ENCODE data around the gene ADGRV1.

The ADGRV1 gene

DNA sequence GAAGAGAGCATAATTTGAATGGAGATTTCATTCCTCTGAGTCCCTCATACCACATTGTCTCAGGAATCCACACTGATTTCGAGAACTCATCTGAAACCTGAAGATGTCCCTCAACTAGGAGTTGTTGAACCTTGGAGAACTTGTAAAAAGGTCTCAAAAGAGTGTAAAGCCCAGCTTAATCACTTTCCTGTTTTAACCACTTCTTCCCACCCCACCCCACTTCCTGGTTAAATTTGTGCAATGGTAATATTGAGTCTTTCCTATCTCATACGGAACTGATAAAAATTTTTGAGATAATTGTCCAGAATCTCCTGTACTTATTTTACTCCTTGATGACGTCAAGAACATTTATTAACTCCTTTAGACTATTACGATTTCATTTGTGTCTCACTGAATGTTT is 583.8 kb downstream of the ADGRV1 start:
- Mint-ChIP-seq H3K9me3 (ENCODE audit: low read depth) (no peaks in the 10 kb centered on the region), H3K36me3 (no peaks in the 10 kb centered on the region), H3K4me1 (ENCODE audit: low read depth) (no peaks in the 10 kb centered on the region), H3K27me3 (no peaks in the 10 kb centered on the region), H3K27ac (no peak overlapping the region), H3K4me3 (no peak overlapping the region)

DNA sequence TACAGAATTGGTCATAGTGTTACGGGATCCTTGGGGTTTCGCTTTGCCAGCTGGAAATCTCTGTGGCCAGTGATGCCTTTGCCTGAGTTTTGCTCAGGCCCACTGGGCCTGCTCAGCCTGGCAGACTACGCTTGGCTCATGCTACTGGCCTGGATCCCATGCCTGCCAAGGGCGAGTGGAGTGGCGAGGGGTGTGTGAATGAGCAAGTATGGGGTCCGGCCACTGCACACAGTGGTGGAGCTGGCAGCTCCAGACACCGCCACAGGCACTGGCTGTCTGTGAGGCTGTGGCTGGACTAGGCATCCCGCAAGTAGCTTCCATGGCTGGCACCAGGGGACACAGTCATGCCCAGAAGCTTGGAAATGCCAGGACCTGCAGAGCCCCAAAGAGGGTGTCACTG is 584.2 kb downstream of the ADGRV1 start:
- Mint-ChIP-seq H3K27ac (no peak overlapping the region), H3K9me3 (ENCODE audit: low read depth) (no peaks in the 10 kb centered on the region), H3K27me3 (no peaks in the 10 kb centered on the region), H3K4me1 (ENCODE audit: low read depth) (no peaks in the 10 kb centered on the region), H3K4me3 (no peak overlapping the region), H3K36me3 (no peaks in the 10 kb centered on the region)

DNA sequence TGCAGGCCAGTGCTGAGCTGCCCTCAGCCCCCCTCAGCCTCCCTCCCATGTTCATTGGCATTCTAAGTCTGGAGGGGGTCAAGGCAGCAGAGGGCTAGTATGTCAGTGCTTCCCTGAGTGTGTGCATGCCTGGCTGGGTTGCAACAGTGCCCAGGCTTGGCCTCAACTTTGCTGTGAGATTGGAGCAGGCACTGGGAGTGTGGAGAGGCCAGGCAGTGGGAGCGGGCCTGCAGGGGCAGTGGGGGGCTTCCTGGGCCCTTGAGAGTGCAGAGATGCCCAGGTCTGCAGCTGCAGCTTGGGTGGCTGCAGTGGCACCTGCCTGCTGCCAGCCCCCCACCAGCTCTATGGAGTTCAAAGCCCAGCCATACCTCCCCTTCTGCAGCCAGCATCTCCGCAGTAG is 585.2 kb downstream of the ADGRV1 start:
- H3K4me3 Mint-ChIP-seq, result no peak overlapping the region
- H3K9me3 Mint-ChIP-seq (ENCODE audit: low read depth), result no peaks in the 10 kb centered on the region
- H3K36me3 Mint-ChIP-seq, result no peaks in the 10 kb centered on the region
- no peaks in the 10 kb centered on the region for H3K27me3 Mint-ChIP-seq
- H3K27ac Mint-ChIP-seq, result no peak overlapping the region
- no peaks in the 10 kb centered on the region for H3K4me1 Mint-ChIP-seq (ENCODE audit: low read depth)

DNA sequence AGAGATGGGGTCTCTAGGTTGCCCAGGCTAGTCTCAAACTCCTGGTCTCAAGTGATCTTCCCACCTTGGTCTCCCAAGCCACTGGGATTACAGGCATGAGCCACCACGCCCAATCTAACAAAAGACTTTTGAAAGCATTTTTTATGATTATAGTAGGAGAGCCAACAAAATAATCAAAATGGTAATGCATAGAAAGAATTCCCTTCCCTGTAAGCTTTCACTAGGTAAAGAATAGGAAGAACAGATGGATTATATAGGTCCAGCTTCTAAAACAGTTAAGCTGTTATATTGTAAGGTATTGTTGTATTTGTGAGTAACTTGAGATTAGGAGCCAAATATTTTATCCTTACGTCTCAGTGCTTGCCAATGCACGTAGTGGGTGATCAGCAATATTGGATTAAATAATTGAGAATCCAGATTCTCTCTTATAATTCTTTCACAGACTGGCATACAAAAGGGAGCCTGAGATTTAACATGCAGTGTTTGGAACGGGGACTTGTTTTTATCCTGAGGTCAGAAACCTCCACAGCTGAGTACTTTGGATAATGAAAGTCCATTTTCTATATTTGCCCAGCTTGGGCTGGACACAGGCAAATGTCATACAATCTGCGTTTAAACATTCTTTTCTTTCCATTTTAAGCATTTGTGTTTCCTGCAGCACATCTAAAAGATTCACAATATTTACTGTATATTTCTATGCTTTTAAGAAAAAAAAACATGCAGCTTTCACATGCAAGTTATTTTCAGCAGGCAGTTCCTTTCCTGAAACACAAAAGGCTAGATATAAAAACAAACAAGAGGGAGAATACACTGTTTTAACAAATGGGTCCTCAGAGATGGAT is 586.1 kb downstream of the ADGRV1 start:
- no peaks in the 10 kb centered on the region for H3K4me1 Mint-ChIP-seq (ENCODE audit: low read depth)
- no peak overlapping the region for H3K27ac Mint-ChIP-seq
- H3K27me3 Mint-ChIP-seq, result no peaks in the 10 kb centered on the region
- no peak overlapping the region for H3K4me3 Mint-ChIP-seq
- no peaks in the 10 kb centered on the region for H3K9me3 Mint-ChIP-seq (ENCODE audit: low read depth)
- no peaks in the 10 kb centered on the region for H3K36me3 Mint-ChIP-seq

DNA sequence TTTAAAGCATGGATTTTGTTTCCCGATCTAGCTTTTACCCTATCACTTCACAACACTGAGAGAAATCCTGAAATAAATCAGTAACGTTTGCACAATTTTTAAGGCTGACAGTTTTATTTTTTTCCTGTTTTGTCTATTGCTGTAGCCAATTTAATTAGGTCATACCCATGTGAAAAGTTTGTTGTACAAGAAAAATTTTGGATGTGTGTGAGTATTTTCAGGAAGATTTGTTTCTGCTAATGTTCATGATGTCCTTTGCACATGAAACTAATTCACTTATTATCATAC is 586.7 kb downstream of the ADGRV1 start:
- peaks cover 2% of the 10 kb centered on the region for H3K27me3 Mint-ChIP-seq
- H3K4me3 Mint-ChIP-seq, result no peak overlapping the region
- peaks cover 2% of the 10 kb centered on the region for H3K36me3 Mint-ChIP-seq
- H3K9me3 Mint-ChIP-seq (ENCODE audit: low read depth), result no peaks in the 10 kb centered on the region
- no peak overlapping the region for H3K27ac Mint-ChIP-seq
- H3K4me1 Mint-ChIP-seq (ENCODE audit: low read depth), result peaks cover 3% of the 10 kb centered on the region

DNA sequence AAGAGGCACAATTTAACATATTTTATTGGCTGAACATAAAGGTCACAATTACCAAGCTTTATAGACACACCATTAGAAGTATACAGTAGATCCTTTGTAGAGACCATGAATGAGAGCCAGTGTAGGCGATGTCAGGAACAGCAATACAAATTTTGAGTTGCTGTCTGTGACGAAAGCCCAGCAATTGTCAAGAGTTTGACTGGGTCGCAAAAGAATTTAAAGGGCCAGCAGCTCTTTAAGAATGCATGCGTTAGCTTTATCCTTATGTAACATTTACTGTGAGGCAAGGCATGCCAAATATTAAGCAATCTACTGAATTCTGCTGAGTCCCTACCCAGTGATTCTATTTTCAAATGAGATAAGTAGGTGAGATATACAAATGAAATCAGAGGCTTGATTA is 587.6 kb downstream of the ADGRV1 start:
- Mint-ChIP-seq H3K4me1 (ENCODE audit: low read depth) (peaks cover 4% of the 10 kb centered on the region), H3K9me3 (ENCODE audit: low read depth) (no peaks in the 10 kb centered on the region), H3K27me3 (peaks cover 3% of the 10 kb centered on the region), H3K27ac (no peak overlapping the region), H3K36me3 (peaks cover 2% of the 10 kb centered on the region), H3K4me3 (no peak overlapping the region)

DNA sequence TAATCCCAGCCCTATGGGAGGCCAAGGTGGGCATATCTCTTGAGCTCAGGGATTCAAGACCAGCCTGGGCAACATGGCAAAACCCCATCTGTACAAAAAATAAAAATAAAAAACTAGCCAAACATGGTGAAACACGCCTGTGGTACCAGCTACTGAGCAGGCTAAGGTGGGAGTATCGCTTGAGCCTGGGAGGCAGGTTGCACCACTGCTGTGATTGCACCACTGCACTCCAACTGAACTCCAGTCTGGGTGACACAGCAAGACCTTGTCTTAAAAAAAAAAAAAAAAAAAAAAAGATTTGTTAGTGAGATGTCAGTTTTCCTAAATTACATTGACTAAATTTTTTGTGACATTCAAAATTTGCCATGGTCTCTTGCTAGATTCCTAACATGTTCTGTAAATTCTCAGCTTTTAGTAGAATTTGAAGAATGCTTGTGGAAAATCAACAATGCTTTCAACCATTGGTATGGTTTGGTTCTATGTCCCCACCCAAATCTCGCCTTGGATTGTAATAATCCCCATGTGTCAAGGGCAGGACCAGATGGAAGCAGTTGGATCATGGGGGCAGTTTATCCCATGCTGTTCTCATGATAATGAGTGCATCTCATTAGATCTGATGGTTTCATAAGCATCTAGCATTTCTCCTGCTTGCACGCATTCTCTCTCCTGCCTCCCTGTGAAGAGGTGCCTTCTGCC is 588.5 kb downstream of the ADGRV1 start:
- H3K27me3 Mint-ChIP-seq, result peaks cover 3% of the 10 kb centered on the region
- no peak overlapping the region for H3K27ac Mint-ChIP-seq
- H3K4me1 Mint-ChIP-seq (ENCODE audit: low read depth), result peaks cover 4% of the 10 kb centered on the region
- H3K36me3 Mint-ChIP-seq, result peaks cover 2% of the 10 kb centered on the region
- no peak overlapping the region for H3K4me3 Mint-ChIP-seq
- no peaks in the 10 kb centered on the region for H3K9me3 Mint-ChIP-seq (ENCODE audit: low read depth)

DNA sequence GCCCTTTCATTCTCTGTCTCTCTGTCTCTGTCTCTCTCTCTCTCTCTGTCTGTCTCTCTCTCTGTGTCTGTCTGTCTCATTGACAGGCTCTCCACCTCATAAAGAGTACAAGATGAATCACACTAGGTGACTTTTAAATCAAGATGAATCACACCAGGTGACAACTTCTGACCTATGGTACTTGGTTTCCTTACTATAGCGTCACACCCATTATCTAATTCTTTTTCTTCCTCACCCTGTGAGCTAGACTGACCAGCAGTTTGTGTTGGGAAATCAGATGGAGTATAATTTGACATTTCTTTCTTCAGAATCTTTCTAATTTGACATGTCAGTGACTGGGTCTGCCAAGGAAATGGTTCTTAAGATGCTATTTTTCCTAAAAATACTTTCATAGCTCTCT is 591.6 kb downstream of the ADGRV1 start:
- H3K9me3 Mint-ChIP-seq (ENCODE audit: low read depth), result no peaks in the 10 kb centered on the region
- peaks cover 4% of the 10 kb centered on the region for H3K4me1 Mint-ChIP-seq (ENCODE audit: low read depth)
- H3K4me3 Mint-ChIP-seq, result no peak overlapping the region
- peaks cover 3% of the 10 kb centered on the region for H3K27me3 Mint-ChIP-seq
- H3K36me3 Mint-ChIP-seq, result peaks cover 2% of the 10 kb centered on the region
- no peak overlapping the region for H3K27ac Mint-ChIP-seq

DNA sequence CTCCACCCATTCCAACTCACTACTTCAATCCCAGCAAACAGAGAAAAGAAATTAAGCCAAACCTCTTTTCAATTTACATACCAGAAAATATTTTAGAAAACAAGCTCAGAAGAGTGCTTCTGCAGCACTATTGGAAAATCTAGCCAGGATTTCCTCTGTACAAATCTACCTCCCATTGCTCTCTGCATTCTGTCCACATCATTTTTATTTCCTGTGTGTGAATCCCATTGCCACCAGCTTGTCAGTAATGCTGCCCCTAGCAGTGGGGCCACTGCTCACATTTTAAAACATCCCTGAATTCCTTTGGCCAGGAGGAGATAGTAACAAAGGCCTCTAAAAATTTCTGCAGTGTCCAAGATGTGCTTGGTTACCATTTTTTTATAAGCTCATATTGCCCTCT is 592.0 kb downstream of the ADGRV1 start:
- peaks cover 2% of the 10 kb centered on the region for H3K36me3 Mint-ChIP-seq
- H3K27ac Mint-ChIP-seq, result no peak overlapping the region
- H3K4me1 Mint-ChIP-seq (ENCODE audit: low read depth), result peaks cover 4% of the 10 kb centered on the region
- no peaks in the 10 kb centered on the region for H3K9me3 Mint-ChIP-seq (ENCODE audit: low read depth)
- no peak overlapping the region for H3K4me3 Mint-ChIP-seq
- H3K27me3 Mint-ChIP-seq, result peaks cover 3% of the 10 kb centered on the region

DNA sequence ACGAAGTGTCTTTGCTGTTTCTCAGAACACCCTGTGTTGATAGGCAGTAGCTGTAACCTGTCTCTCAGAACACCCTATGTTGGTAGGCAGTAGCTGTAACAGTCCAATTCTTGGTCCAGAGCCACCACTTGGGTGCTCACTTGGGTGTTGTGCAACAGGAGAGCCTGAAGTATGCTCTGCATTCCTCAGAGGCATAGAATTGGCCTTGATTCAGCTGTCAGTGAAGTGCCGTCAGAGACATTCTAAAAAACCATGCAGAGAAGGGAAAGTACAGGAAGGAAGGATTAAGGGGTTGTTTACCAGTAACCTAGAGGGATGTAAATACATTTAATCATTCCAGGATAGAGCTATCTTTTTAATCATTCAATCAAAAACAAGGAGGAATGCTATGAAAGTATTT is 593.4 kb downstream of the ADGRV1 start:
- no peak overlapping the region for H3K4me3 Mint-ChIP-seq
- peaks cover 3% of the 10 kb centered on the region for H3K27me3 Mint-ChIP-seq
- no peaks in the 10 kb centered on the region for H3K9me3 Mint-ChIP-seq (ENCODE audit: low read depth)

DNA sequence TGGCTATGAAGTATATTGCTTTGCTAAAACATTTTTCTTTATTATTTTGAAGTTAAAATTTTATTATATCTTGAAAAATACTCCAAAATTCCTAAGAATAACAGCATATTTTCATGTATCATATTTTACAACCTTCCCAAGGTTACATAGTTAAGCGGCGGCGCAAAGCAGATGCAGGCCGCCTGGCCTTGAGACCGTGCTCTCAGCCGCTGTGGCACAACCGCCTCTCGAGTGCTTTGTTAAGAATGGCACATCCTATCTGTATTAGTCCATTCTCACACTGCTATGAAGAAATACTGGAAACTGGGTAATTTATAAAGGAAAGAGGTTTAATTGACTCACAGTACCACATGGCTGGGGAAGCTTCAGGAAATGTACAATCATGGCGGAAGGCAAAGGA is 595.7 kb downstream of the ADGRV1 start:
- Mint-ChIP-seq H3K4me1 (ENCODE audit: low read depth) (peaks cover 4% of the 10 kb centered on the region), H3K27me3 (peaks cover 3% of the 10 kb centered on the region), H3K9me3 (ENCODE audit: low read depth) (no peaks in the 10 kb centered on the region), H3K27ac (no peak overlapping the region), H3K4me3 (no peak overlapping the region), H3K36me3 (peaks cover 2% of the 10 kb centered on the region)

More for the DNA sequence above, 593.4 kb downstream of the ADGRV1 start:
- H3K4me1 Mint-ChIP-seq (ENCODE audit: low read depth), result peaks cover 4% of the 10 kb centered on the region
- H3K27ac Mint-ChIP-seq, result no peak overlapping the region
- H3K36me3 Mint-ChIP-seq, result peaks cover 2% of the 10 kb centered on the region

DNA sequence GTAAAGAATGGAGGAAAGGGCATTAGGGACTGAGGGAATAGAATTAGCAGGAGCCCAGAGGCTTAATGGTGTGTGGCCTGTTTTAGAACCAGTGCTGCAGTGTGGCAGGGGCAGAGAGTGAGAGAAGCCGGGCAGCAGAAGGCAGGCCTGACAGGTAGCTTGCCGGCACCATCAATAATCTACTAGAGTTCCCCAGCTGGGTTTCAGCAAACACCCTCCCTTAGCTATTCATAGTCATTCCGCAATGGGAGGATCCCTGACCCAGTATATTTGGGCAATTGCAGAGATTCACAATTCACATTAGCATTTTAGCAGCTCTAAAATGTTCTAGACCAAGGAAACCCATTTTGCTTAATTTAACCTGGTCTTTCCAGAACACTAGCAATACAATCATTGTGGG is 596.7 kb downstream of the ADGRV1 start:
- no peak overlapping the region for H3K4me3 Mint-ChIP-seq
- H3K36me3 Mint-ChIP-seq, result no peaks in the 10 kb centered on the region

DNA sequence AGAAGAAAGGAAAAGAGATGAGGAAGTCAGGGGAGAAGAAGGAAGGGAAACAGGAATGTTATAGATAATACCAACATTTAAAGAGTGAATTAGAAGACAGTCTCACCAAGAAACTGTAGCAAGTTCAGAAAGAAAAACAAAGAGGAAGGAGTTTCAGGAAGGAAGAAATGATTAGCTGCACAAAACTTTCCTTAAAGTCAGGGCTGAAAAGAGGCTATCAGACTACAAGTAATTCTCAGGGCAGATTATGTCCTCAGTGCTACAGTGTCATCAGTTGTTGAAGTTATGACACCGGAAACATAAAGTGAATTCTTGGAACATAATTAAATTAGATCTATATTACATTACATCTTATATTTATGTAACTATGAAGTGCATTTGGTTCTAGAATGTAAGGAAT is 597.6 kb downstream of the ADGRV1 start:
- Mint-ChIP-seq H3K36me3 (no peaks in the 10 kb centered on the region), H3K27ac (no peak overlapping the region), H3K27me3 (no peaks in the 10 kb centered on the region), H3K4me1 (ENCODE audit: low read depth) (no peaks in the 10 kb centered on the region), H3K4me3 (no peak overlapping the region), H3K9me3 (ENCODE audit: low read depth) (no peaks in the 10 kb centered on the region)

More for the DNA sequence above, 596.7 kb downstream of the ADGRV1 start:
- Mint-ChIP-seq H3K4me1 (ENCODE audit: low read depth) (peaks cover under 1% of the 10 kb centered on the region), H3K27ac (no peak overlapping the region), H3K27me3 (peaks cover 1% of the 10 kb centered on the region), H3K9me3 (ENCODE audit: low read depth) (no peaks in the 10 kb centered on the region)

DNA sequence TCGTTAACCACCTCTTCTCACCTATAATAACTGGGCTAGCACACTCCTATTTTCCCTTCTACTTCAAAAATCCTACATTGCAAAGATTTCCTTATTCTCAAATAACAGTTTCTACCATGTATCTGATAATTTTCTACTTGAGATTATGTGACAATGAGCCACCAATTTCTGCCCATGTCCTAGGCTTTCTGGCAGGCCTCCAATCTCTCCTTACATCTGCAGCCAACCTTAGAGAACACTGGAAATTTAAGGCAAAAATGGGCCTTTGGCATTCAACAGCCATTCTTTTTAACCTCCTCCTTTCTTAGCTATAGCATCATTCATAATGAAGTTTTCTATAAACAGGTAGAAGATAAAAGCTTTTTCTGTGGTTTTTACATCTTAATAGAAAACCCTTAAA is 599.4 kb downstream of the ADGRV1 start:
- Mint-ChIP-seq H3K4me3 (no peak overlapping the region), H3K4me1 (ENCODE audit: low read depth) (peaks cover 16% of the 10 kb centered on the region), H3K9me3 (ENCODE audit: low read depth) (no peaks in the 10 kb centered on the region), H3K36me3 (no peaks in the 10 kb centered on the region), H3K27me3 (no peaks in the 10 kb centered on the region), H3K27ac (no peak overlapping the region)

DNA sequence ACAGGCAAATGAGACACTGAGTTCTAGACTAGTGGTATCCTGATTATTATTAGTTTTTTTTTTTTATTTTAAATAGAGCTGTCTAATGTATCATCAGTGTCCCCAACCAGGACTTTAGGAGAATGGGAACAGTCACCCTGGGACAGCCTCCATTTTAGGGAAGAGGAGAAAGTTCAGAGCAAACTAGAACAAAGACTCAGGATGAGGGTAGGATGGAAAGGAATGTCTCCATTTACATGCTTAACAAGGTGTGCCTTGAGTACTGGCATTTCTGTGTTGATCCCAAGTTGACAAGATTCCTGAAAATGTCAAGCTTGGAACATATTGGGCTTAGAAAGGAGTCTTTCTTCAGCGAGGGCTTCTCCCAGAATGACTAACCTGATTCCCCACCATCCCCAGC is 601.0 kb downstream of the ADGRV1 start:
- no peak overlapping the region for H3K4me3 Mint-ChIP-seq

More for the DNA sequence above, 601.0 kb downstream of the ADGRV1 start:
- peaks cover 20% of the 10 kb centered on the region for H3K4me1 Mint-ChIP-seq (ENCODE audit: low read depth)
- no peaks in the 10 kb centered on the region for H3K27me3 Mint-ChIP-seq
- no peak overlapping the region for H3K27ac Mint-ChIP-seq
- H3K9me3 Mint-ChIP-seq (ENCODE audit: low read depth), result no peaks in the 10 kb centered on the region
- no peaks in the 10 kb centered on the region for H3K36me3 Mint-ChIP-seq
